Amniotic epithelial cell (primary cell): Measurements from ENCODE around the gene PKDREJ.
"Not testable (repeated sequence)": the region's sequence is repeated elsewhere in the genome, so short reads cannot be mapped to it uniquely, and the experiment has no call there.

ENCODE experiments used
- DNase-seq: peaks from one replicate; pipeline ENCODE4 v3.0.0-alpha.2; 2010; ENCODE audit warnings: low read depth

The PKDREJ gene

DNA sequence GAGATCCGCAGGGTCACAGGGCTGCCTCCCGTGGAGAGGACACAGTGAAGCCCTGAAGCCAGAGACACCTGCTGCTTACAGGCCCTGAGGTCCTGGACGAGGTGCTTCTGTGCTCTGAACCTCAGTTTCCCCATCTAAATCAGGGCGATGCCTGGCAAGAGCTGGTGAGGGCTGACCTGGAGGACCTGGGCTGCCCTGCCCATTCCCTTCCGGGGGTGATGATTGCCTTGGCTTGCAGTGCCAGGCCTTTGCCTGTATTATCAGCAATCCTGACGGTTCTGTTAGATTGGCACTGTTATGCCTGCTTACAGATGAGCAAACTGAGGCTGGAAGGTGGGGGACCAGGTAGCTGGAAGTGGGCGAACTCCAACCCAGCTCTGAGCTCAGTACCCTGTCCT, 25.7 kb upstream of the PKDREJ start:
- no peak for DNase-seq

DNA sequence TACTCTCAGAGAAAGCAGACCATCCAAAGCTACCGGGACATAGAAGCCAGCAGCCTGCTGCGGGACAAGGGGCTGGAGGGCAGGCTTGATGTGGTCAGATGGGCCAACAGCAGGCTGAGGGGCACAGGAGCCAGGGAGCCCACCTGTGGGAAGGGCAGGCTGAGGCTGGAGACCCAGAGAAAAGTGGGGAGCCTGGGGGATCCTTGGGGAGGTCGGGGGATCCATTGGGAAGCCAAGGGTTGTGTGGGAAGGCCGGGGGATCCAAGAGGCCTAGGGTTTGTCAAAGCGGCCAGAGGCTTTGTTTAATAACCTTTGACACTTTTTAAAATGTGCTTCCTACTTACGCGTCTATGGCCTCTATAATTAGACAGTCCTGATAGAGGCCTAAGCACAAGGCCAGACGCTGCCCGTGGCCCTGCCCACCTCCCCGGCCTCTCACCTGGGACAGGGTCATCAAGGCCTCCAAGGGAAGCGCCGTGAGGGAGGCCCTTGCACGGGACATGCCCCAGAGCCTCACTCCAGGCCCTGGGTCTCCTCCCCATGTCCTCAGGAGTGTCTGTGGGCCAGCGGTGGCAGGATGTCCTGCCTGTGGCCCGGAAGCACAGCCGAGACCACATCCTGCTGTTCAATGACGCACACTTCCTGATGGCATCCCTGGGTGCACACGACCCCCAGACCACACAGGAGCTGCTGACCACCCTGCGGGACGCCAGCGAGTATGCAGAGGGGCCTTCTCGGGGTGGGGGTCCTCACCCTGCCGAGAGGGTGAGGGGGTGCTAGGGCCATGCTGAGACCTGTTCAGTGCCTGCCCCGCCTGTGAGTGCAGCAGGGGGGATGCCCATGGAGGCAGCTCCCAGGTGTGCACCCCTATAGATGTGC, 25.0 kb upstream of the PKDREJ start:
- no peak for DNase-seq

DNA sequence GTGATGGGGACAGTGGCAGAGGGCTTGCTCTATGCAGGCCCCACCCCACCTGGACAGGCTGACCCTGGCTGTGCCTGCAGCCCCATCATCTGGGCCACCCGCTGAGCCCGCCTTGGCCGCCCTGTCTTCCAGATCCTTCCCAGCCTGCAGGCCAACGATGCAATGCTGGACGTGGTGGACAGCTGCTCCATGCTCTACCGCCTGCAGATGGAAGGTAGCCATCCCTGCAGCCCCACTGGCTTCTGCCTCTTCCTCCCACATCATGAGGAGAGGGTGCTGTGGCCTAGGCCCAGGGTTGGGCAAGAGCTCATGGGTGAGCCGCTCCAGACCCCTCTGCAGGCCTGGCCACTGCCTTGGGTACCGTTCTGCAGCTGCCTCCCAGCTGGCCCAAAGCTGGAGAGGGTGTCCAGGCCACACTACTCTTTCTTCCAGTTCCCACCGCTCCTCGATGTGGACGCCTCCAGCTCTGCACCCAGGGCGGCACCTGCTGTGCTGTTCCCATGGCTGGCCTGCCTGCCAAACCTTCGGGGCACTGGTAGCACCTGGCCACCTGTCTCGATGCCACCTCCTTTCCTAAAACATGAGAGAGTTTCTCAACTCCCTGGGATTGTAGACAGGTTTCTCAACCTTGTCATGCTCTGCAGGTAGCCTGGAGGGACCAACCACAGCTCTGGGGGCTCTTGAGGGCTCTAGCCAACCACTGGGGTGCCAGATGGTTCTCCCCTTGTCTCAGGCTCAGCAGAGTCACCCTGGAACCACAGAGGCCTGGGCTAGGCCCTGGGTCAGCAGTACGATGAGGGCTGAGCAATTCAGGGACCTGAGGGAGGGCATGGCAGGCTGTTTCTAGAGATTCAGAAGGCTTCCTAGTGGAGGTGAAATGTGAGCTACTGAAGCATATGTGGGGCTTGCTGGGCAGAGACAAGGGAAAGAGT, 24.1 kb upstream of the PKDREJ start:
- DNase-seq: no peak

DNA sequence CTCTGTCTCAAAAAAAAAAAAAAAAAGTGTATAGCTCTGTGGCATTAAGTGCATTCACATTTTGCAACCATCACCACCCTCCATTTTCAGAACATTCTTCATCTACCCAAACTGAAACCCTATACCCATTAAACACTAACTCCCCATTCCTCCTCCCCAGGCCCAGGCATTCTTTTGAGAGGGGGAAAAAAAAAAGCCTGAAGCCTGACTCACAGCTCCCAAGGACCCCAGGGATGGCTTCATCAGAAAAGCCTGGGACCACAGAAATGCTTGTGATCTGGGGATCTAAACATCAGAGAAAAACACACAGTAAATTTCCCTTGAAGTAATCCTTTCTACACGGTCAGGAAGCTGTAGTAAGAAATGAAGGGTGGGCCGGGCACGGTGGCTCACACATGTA, 22.9 kb upstream of the PKDREJ start:
- no peak for DNase-seq

DNA sequence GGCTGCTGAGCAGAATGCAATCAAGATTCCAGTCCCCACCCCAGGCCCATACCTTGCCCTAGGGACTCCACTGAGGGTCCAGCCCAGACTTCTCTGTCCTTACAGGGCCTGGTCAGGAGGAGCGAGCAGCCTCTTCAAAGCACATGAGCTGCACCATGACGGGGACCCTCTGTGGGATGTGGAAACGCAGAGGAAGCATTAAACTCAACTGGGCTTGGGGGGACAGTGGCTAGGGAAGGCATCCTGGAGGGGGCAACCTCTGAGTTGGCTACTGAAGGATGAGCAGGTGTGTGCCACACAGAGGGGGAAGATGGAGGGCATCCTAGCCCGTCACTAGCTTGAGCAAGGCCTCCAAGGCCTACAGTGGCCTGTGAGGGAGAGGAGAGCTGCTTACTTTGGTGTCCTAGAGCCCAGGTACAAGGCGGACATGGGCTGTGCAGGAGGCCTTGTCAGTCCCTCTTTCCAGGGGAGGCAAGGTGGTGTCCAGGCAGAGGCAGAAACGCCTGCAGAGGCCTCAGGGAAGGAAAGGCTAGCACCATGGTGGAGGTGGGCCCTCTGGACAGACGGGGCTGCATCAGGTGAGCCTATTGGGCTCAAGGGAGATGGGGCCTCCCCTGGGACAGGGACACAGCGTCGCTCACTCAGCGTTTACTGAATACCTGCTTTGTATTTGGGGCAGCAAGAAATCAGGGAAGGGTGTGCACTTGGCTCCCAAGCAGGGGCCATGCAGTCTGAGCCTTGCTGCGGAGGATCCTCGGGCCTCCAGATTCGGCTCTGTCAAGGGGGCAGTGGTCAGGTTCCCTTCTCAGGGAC, 18.9 kb upstream of the PKDREJ start:
- no peak for DNase-seq

DNA sequence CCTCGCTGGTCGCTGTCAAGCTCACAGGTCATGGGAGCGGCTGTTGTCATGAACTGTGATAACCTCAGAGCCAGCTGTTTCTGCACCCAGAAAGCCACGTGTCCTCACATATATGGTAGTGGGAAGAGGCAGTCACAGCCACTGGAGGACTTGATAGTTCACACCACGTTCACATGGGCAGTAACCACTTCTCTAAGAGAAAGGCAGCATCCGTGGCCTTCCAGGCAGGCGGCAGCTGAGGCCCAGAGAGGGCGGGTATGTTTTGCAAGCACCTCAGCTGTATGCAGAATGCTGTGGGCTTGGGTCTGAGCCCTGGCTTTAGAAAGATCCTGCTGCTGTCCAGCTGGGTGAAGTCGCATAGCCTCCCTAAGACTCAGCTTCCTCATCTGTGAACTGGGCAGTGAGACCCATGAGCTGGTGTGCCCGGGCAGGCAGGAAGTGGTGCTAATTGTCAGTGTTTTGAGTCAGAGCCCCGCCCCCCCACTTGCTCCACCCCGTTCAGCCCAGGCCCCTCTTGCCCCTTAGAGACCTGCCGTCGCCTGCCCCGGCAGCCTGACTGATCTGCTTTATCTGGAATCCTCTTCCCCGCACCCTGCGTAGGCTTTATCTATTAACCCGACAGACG, 18.0 kb upstream of the PKDREJ start:
- DNase-seq: no peak

DNA sequence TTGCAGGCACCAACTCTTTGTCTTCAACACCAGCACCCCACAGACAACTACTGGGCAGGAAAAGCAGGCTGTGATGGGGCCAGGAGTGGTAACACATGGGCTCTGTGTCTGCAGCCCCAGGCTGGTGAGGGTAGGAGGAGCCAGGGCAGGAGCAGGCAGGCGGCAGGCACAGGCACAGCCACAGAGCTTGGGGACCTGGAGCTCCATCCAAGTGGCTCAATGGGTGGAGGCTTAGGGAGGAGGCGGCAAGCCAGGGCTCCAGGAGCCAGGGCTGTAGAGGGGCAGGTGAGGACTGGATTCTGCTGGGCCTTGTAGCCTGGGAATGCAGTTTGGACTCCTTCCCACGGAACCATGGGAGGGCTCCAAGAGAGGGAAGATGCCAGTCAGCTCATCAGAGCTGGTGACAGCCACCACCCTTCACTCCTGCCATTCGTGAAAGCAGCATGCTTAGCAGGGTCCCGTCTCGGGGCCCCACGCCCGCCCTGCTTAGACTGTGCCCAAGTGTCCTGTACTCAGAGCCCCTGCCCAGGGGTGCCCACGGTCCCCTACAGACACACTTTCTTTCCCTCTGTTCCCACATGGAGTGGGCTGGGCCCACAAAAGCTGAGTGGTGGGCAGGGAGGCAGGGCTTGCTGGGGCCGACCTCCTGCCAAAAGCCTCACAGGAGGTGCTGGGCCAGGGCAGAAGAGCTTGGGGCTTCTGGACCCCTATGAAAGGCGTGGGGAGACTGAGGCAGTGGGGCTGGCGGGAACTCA, 17.1 kb upstream of the PKDREJ start:
- DNase-seq: no peak

DNA sequence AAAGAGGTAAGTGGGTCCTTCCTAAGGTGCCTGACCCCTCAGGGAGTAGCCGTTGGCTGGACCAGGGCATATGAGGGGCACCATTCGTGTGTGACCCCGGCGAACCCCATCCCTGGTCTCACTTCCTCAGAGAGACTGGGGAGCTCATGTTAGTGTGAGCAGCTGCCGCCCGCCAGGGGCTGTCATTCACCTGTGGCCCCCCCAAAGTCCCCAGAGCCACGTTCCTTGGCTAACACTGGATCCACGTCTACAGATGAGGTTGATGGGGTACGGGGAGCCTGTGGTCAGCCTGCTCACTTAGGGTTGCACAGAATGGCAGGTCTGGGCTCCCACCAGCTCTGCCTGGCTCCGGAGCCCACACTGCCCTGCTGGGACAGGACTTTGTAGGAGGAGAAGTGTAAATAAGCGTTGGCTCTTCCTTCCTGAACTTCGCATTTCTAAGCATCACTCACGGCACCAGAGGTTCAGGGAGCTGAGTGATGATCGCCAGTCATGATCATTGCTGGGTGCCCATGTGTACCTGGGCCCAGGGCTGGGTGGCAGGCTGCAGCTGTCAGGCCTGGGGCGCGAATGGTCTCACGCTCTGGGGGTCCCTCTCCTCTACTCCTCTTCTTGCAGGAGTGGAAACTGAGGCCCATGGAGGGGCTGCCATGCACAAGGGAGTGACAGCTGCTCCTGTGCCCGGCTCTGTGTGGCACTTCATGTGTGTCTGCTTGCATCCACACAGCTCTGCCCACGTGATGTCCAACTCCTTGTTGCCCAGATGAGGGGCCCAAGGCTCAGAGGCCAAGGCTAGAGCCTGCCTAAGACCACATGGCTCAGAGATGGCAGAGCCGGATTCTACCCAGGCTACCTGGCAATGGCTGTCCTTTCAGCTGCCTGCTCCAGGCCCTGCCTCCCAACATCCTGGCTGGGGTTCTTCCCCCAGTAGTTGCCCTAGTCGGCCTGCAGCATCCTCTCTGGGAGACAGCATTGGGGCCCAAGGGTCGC, 15.8 kb upstream of the PKDREJ start:
- DNase-seq: no peak

DNA sequence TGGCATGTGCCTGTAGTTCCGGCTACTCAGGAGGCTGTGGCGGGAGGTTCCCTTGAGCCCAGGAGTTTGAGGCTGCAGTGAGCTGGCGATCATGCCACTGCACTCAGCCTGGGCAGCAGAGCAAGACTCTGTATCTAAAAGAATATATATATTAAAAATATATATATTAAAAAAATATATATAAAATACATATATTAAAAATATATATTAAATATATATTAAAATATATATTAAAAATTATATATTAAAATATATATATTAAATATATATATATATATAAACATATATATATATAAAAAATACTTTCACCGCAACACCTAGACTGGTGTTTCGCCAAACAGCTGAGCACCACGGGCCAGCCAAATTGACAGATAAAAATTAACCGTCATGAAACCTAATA, 13.4 kb upstream of the PKDREJ start:
- no peak for DNase-seq

DNA sequence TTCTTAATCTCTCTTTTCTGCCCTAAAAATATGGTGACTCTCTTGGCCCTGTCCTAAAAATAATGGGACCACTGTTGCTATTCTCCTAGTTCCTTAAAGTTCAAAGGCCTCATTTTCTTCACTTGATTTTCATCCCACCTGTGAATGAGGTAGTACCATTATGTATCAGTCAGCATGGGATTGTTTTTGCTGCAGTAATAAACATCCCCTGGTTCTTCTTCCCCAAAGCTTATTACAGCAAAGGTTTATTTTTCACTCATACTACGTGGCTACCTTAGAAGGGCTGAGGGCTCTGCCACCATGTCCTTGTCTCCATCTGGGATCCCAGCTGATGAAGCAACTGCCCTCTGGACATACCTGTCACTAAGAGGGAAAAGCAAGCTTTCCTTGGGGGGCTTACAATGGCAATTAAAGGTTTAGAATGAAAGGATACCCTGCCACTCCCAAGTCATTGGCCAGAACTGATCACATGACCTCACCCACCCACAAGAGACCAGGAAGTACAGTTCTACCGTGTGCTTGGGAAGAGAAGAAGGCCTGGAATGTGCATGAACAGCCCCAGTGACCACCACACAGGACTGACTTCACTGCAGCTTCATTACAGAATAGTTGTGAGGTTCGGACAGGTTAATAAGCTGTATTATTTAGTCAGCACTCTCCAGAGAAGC, 12.4 kb upstream of the PKDREJ start:
- DNase-seq: no peak

DNA sequence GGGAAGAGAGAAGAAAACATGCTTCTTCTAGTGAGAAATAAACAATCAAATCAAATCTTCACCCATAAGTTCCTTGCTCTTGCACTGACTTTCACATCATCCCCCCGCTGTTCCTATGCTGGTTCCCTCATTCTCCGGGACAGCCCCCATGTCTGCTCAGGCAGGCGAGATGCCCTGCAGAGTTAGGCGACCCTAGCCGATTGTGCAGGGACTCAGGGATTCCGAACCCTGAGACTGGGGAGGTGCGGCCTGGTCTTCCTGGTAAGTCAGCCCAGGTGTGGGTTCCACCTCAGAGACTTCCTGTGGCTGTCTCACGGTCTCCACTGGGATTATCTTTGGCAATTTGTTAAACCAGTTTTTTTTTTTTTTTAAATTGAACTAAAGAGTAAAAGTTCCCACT, 11.2 kb upstream of the PKDREJ start:
- no peak for DNase-seq

DNA sequence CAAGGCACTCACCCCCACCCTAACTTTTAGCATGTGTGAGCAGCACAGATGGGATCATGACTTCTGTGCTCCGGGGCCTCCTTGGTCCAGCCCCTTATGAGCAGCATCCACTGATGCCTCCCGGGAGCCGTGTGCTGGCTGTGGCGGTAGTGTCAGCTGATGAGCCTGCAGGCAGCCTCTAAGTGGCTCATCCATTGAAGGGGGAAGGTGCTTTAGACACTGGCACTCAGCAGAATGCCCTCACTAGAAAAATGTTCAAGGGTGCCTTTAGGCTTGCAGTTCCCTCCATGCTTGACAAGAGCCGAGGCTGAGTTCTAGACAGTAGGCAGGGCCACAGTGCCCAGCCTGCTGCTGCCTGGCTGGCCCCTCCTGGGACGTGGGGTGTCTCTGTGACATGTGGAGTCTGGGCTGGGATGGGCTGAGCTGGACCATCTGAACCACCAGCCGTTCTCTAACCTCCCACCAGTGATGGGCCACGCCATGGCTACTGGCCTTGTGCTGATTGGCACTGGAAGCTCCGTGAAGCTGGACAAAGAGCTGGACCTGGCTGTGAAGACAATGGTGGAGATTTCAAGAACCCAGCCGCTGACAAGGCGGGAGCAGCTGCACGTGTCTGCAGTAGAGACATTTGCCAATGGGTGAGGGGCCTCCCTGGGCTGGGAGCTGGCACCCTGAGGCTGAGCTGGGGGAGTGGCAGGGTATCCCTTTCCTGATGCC, 10.4 kb upstream of the PKDREJ start:
- DNase-seq: no peak

DNA sequence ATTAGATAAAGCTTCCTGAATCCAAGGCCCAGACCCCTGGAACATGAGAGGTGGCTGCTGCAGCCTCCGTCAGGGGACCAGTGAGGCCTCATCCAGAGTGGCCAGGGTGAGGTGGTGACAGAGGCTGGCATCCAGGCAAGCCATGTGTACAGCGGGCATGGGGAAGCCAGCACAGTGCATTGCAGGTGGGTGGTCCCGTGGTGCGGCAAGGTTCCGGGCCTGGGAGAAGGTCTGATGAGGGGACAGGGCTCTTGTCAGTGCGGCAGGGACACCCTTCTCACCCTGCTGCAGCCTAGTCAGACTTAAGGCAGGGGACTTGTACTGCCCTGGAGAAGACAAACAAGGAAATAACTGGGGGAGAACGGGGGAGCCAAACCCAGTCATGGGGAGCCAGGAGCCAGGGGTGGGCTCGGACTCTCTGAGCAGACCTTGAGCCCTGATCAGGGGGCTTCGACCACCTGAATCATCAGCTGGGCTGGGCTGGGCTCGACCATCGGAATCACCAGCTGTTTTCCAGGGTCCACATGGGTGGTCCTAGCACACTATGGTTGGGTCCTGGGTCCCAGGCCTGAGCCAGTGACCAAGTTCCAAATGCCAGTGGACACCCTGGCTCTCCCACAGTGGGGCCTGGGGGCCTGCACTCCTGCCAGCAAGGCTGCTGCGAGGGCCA, 9.8 kb upstream of the PKDREJ start:
- DNase-seq: no peak

DNA sequence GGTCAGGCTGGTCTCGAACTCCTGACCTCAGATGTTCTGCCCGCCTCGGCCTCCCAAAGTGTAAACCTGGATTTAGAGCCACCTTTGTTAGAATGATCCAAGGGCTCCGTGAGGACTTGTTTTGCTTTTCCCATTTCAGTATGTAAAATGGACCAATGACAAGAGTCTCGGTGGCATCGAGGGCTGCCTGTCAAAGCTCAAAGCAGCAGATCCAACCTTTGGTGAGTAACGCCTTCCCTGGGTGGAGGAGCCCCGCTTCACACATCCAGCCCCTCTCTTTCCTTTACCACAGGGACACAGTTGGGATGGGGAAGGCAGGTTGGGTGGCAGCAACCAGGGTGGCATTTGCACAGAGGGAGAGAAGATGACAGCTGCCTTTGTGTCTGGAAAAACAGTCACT, 9.1 kb upstream of the PKDREJ start:
- DNase-seq: no peak

DNA sequence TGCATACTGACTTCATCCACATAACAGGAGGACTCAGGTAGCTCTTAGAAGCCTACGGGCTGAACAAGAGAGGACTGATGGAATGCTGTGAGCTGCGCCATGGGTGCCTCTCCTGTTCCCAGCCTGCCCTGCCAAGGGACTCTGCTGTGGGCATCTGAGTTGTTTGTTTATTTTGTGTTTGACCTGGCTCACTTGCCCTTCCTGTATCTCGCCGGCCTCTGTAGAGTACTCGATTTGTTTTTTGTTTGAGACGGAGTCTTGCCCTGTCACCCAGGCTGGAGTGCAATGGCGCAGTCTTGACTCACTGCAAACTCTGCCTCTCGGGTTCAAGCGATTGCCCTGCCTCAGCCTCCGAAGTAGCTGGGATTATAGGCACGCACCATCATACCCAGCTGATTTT, 6.4 kb upstream of the PKDREJ start:
- DNase-seq: no peak

DNA sequence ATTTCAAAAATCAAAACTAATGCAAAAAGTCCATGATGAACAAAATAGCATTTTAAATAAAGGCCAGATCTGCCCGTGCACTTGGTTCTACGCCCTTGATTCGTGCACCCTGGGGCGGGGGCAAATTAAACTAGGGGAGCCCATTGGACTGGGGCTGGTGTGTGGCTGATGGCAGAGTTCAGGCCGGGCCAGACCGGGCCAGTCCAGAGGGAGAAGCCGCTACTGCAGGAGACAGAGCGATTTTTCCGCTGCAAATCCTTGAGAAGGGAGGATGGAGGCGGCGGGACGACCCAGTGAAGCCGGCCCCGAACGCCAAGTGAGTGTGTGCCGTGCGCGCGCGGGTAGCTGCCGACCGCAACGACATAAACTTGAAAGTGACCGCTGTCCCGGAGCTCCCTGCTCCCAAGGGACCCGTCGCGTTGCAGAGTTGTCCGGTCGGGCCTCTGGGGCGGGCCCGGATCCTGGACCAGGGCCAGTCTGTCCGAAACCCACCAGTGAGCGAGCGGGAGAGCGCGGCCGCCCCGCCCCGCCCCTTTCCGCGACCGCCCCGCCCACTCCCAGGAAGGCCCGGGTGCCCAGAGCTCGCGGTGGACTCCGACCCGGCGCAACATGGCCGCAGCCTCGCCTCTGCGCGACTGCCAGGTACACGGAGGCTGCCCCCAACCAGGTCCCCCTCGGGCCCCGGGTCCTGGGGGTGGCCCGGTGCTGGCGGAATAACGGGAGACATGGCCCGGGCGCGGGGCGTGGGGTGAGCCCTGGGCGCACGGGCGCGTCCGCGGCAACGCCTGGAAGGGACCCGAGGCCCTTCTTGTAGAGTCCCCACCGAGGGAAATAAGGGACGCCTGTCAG, 4.5 kb upstream of the PKDREJ start, which contains the start of gene TTC38:
Gene TTC38 (plus strand): TSS at position 578 of the 849 bp plus-strand sequence. CDS start 32 bp downstream, at position 610.
- DNase-seq: peak; percentile 57

DNA sequence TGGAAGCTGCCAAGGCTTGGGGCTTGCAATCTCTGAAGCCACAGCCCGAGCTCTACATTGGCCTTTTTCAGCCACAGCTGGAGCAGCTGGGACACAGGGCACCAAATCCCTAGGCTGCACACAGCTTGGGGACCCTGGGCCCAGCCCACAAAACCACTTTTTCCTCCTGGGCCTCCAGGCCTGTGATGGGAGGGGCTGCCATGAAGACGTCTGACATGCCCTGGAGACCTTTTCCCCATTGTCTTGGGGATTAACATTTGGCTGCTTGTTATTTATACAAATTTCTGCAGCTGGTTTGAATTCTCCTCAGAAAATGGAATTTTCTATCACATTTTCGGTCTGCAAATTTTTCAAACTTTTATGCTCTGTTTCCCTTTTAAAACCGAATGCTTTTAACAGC, 2.5 kb upstream of the PKDREJ start:
- DNase-seq: not testable (repeated sequence)
